A549 treated with GW870086 at 1 μM for 4 hours (cell line): ENCODE results near the gene MTMR10. TPM values are rescaled to one million over a fixed set of nuclear protein-coding genes. Genes with fewer than 3 reads are reported as not detected.

Experiments used
- total RNA-seq: library from RNA; stranded (reverse); fragments of 200-300 nt; extraction: Qiagen RNA extraction; gene quantifications from 5 replicates; pipeline ENCODE4 v1.2.3, GENCODE V29; 2022; ENCODE audit warnings: low read depth

The MTMR10 gene
- 10.9 to 18.5 TPM (median 17.9 TPM) in 5 replicates for total RNA-seq

GRCh38 chr15:30991255-30992235 lies at the start of gene MTMR10:
Gene MTMR10, minus strand, starts transcription at chr15:30991628. Its CDS starts 122 bp downstream, at chr15:30991506.

GRCh38 chr15:30903497-30904187 lies 87.8 kb downstream of the MTMR10 start, which contains the start of gene FAN1:
Gene FAN1, plus strand, starts transcription at chr15:30903915. Its CDS starts 749 bp downstream, at chr15:30904664.

Other genes with a start within 250 kb of the MTMR10 start
- 9.6 to 12.6 TPM (median 11.6 TPM) in 5 replicates for gene FAN1, start 87.7 kb downstream of the MTMR10 start, total RNA-seq
- not detected in 5 replicates for gene TRPM1, start 110.1 kb upstream of the MTMR10 start, total RNA-seq